HepG2 (cell line): Measurements from ENCODE around the gene PAIP2. TPM values are rescaled to one million over a fixed set of nuclear protein-coding genes. Genes with fewer than 3 reads are reported as not detected.

Experiments used
- ATAC-seq: fragments of 200-7000 bp; cut with Tn5 transposase; 3 replicates; pipeline ENCODE4 v1.9.1; 2020; ENCODE audit warnings: mild to moderate bottlenecking, moderate library complexity
- BruUV-seq: library from RNA; stranded (reverse); fragments of 400-500 nt; replicated peaks from 2 replicates; lab custom pipeline; 2021; lab: Mats Ljungman, UMichigan
- CTCF ChIA-PET: fragments of 300-600 bp; formaldehyde crosslinking; extraction: SDS; loops from one replicate; lab custom pipeline; 2021; ENCODE audit warnings: low total read pairs, inconsistent platforms, low intra/inter-chr PET ratio; lab: Yijun Ruan, JAX
- POLR2A ChIA-PET: fragments of 350-600 bp; sonication (Branson Sonifier 250); formaldehyde crosslinking; loops from one replicate; lab custom pipeline; 2020; ENCODE audit warnings: antibody characterized with exemption, inconsistent platforms; lab: Yijun Ruan, JAX
- DNase-seq: peaks from one replicate; pipeline ENCODE4 v3.0.0-alpha.2; 2015; ENCODE audit warnings: low spot score
- FAIRE-seq: peaks from 3 replicates; lab custom pipeline; 2011; peaks lifted over from hg19 to GRCh38; lab: Jason Lieb, UNC
- H2AFZ ChIP-seq: one replicate; pipeline ENCODE4 v1.6.1; 2011; ENCODE audit warnings: low read length, inconsistent platforms
- H3K27ac ChIP-seq: fragments of 300-600 bp; 3 replicates; pipeline ENCODE4 v1.8.0; 2011; ENCODE audit warnings: mixed run types, mild to moderate bottlenecking, mixed read lengths, low read length, inconsistent platforms; ENCODE audit not compliant: insufficient read depth; ENCODE audit errors: extremely low read length
- H3K27me3 ChIP-seq, 2 experiments: fragments of 200-600 bp in 1 of 2; 2 replicates in 1 of 2; 3 replicates in 1 of 2; pipeline versions ENCODE4 v1.6.0 to v1.8.0; 2011; ENCODE audit warnings: low read length in 2 of 2, mild to moderate bottlenecking in 2 of 2, moderate library complexity in 2 of 2, inconsistent platforms in 1 of 2; ENCODE audit not compliant: insufficient read depth in 2 of 2, control insufficient read depth in 1 of 2
- H3K36me3 ChIP-seq, 2 experiments: fragments of 200-600 bp in 1 of 2; replicated peaks in 1 of 2; 2 replicates in 1 of 2; 3 replicates in 1 of 2; pipeline versions ENCODE4 v1.5.1 to v1.8.0; 2011; ENCODE audit warnings: low read length in 2 of 2, inconsistent platforms in 1 of 2; ENCODE audit not compliant: insufficient read depth in 2 of 2, control insufficient read depth in 1 of 2
- H3K4me1 ChIP-seq: 2 replicates; pipeline ENCODE4 v1.5.1; 2012; ENCODE audit warnings: low read length, inconsistent platforms; ENCODE audit not compliant: insufficient read depth
- H3K4me2 ChIP-seq: 2 replicates; pipeline ENCODE4 v1.6.0; 2011; ENCODE audit warnings: low read depth, low read length, inconsistent platforms
- H3K4me3 ChIP-seq, 3 experiments: fragments of 200-600 bp in 1 of 3; sonication (generic), shearing (Covaris generic) in 1 of 3; replicated peaks in 1 of 3; 2 replicates each; pipeline ENCODE4 v1.5.1; 2011 to 2016; ENCODE audit warnings: low read length in 3 of 3, inconsistent platforms in 2 of 3, low read depth in 2 of 3, mild to moderate bottlenecking in 2 of 3, control low read depth in 1 of 3, mixed read lengths in 1 of 3; ENCODE audit not compliant: insufficient read depth in 1 of 3
- H3K79me2 ChIP-seq: one replicate; pipeline ENCODE4 v1.6.1; 2011; ENCODE audit warnings: low read length, inconsistent platforms; ENCODE audit not compliant: insufficient read depth
- H3K9ac ChIP-seq: 2 replicates; pipeline ENCODE4 v1.6.0; 2011; ENCODE audit warnings: mild to moderate bottlenecking, low read depth, low read length, inconsistent platforms; ENCODE audit not compliant: insufficient read depth
- H3K9me3 ChIP-seq: 2 replicates; pipeline ENCODE4 v1.5.1; 2012; ENCODE audit warnings: mild to moderate bottlenecking, low read length
- H4K20me1 ChIP-seq: 2 replicates; pipeline ENCODE4 v1.6.0; 2011; ENCODE audit warnings: inconsistent platforms, mild to moderate bottlenecking, low read length, moderate library complexity; ENCODE audit not compliant: insufficient read depth
- GPN1 ChIP-seq: sonication (generic); formaldehyde crosslinking; IDR thresholded peaks from 2 replicates; pipeline ENCODE4 v1.5.1; 2020; ENCODE audit warnings: missing genetic modification reagents, borderline replicate concordance
- RBM22 ChIP-seq: fragments of 200-400 bp; formaldehyde crosslinking; optimal IDR thresholded peaks from 2 replicates; pipeline ENCODE3; 2017; ENCODE audit warnings: mild to moderate bottlenecking, low read length, moderate library complexity
- ZNF180 ChIP-seq: sonication (generic); formaldehyde crosslinking; IDR thresholded peaks from 2 replicates; pipeline ENCODE4 v1.4.0; 2020; ENCODE audit warnings: low read depth, missing genetic modification reagents, borderline replicate concordance
- ZNF580 ChIP-seq: IDR thresholded peaks from 2 replicates; pipeline ENCODE4 v1.6.1; 2016; ENCODE audit warnings: low read depth, borderline replicate concordance
- ZNF770 ChIP-seq: sonication (generic); formaldehyde crosslinking; IDR thresholded peaks from 2 replicates; pipeline ENCODE4 v1.5.0; 2020; ENCODE audit warnings: mild to moderate bottlenecking, missing genetic modification reagents
- WGBS: methylation state at CpG from one replicate; pipeline ENCODE4 v1.1.6; 2017; ENCODE audit warnings: low lambda C conversion rate; 5-methylcytosine and 5-hydroxymethylcytosine counted together
- in situ Hi-C: cut with HindIII; loops from 2 replicates; pipeline ENCODE4 v1.10.0; 2017; ENCODE audit warnings: low pct_unique_long_range_greater_than_20kb; ENCODE audit not compliant: extremely low pct_ligation_motif_present
- intact Hi-C: fragments of 100-400 bp; cut with micrococcal nuclease; formaldehyde crosslinking; loops from one replicate; pipeline ENCODE4 v1.10.0; 2022; ENCODE audit not compliant: unreplicated experiment
- polyA plus RNA-seq, 8 experiments: library from polyadenylated mRNA; depleted of rRNA in 3 of 8; stranded (reverse) in 7 of 8; unstranded in 1 of 8; fragments of >200 nt; fragmentation: Illumina TruSeq in 4 of 8; extraction: Trizol in 4 of 8; gene quantifications; 2 replicates each; pipeline versions ENCODE4 v1.2.1 to v1.2.3, GENCODE V29; 2011 to 2016; ENCODE audit warnings: low read depth in 4 of 8, missing spikeins in 1 of 8, mixed read lengths in 1 of 8; ENCODE audit not compliant: insufficient read depth in 1 of 8
- total RNA-seq, 5 experiments: library from RNA; depleted of rRNA; stranded (reverse); fragments of >200 nt; fragmentation: Illumina TruSeq; extraction: Trizol; gene quantifications; 2 replicates each; pipeline ENCODE4 v1.2.3, GENCODE V29; 2016; ENCODE audit warnings: low read depth in 1 of 5

PAIP2 gene
- total and polyA plus RNA-seq, 2 of the 13 experiments (the other 11 are each of a cell fraction or from before 2014, with no cell fraction given), result 61.5 to 76.3 TPM

- in situ Hi-C loops, result no loop called here
- no peak overlapping the region for H3K9ac ChIP-seq
- peaks cover 82% of the 10 kb centered on the region for H3K4me1 ChIP-seq
- 50% methylated on average over 4 of the region's 4 CpGs for WGBS
- intact Hi-C loops, result no loop called here
- no peaks in the 10 kb centered on the region for H3K9me3 ChIP-seq
- H3K27me3 ChIP-seq, result no peaks in the 10 kb centered on the region; a peak in 1 of 5 replicates
- ATAC-seq (no peak), DNase-seq (no peak), FAIRE-seq (no peak)
- no peak overlapping the region for H3K27ac ChIP-seq
- no TSS peak for BruUV-seq
- H3K36me3 ChIP-seq, result peaks cover 0 to 1% of the 10 kb centered on the region in 2 experiments; a peak in 1 of 5 replicates
- TF ChIP-seq GPN1 (no peak), ZNF580 (no peak), ZNF180 (CRISPR knock-in tag) (no peak), RBM22 (peak; percentile 29), ZNF770 (CRISPR knock-in tag) (peak; percentile 2; the same call in 1 of the 2 replicates)
- H4K20me1 ChIP-seq, result peaks cover 100% of the 10 kb centered on the region
- ChIA-PET POLR2A (no interaction called here), CTCF (no interaction called here)
- H3K79me2 ChIP-seq, result peaks cover 99% of the 10 kb centered on the region
- H2AFZ ChIP-seq, result no peak overlapping the region
- H3K4me3 ChIP-seq, result no peak overlapping the region
- 0 out of 2 replicates have a peak overlapping the region, but pooled peaks have one; percentile 4 for H3K4me2 ChIP-seq
Measured at GRCh38 chr5:139299486-139299885, 42.2 kb upstream of the PAIP2 start.
